ENCODE measurements around the gene GLRX3.
A peak's percentile ranks its signal among the peaks of the same experiment; 100 is the strongest.

GLRX3 gene

GRCh38 chr10:130169136-130169859 is 33.1 kb downstream of the GLRX3 start:
- Histone ChIP-seq H3K27ac (ENCODE audit: low read depth, low read length) (peak overlapping the region; percentile 26), H3K9ac (ENCODE audit: low read depth, low read length) (no peak overlapping the region), H3K9me3 (ENCODE audit: control insufficient read depth, insufficient read depth, low read length) (no peaks in the 10 kb centered on the region), H3K36me3 (ENCODE audit: control insufficient read depth, insufficient read depth, low read length) (peaks cover 88% of the 10 kb centered on the region), H3K27me3 (ENCODE audit: control insufficient read depth, insufficient read depth, low read length) (no peaks in the 10 kb centered on the region), H3K4me3 (ENCODE audit: low read depth, low read length) (no peak overlapping the region), H3K4me1 (ENCODE audit: control insufficient read depth, insufficient read depth, low read length) (peaks cover 10% of the 10 kb centered on the region)

- H3K27me3 ChIP-seq (ENCODE audit: control insufficient read depth, insufficient read depth, low read length): no peaks in the 10 kb centered on the region
- peaks cover 86% of the 10 kb centered on the region for H3K36me3 ChIP-seq (ENCODE audit: control insufficient read depth, insufficient read depth, low read length)
- H3K27ac ChIP-seq (ENCODE audit: low read depth, low read length): no peak overlapping the region
- no peaks in the 10 kb centered on the region for H3K9me3 ChIP-seq (ENCODE audit: control insufficient read depth, insufficient read depth, low read length)
- peaks cover 10% of the 10 kb centered on the region for H3K4me1 ChIP-seq (ENCODE audit: control insufficient read depth, insufficient read depth, low read length)
- no peak overlapping the region for H3K4me3 ChIP-seq (ENCODE audit: low read depth, low read length)
- H3K9ac ChIP-seq (ENCODE audit: low read depth, low read length): no peak overlapping the region
Observed at GRCh38 chr10:130171196-130171595, 35.0 kb downstream of the GLRX3 start.

GRCh38 chr10:130174328-130174727 is 38.1 kb downstream of the GLRX3 start:
- Histone ChIP-seq H3K36me3 (ENCODE audit: control insufficient read depth, insufficient read depth, low read length) (peaks cover 70% of the 10 kb centered on the region), H3K4me3 (ENCODE audit: low read depth, low read length) (no peak overlapping the region), H3K9me3 (ENCODE audit: control insufficient read depth, insufficient read depth, low read length) (no peaks in the 10 kb centered on the region), H3K27me3 (ENCODE audit: control insufficient read depth, insufficient read depth, low read length) (no peaks in the 10 kb centered on the region), H3K27ac (ENCODE audit: low read depth, low read length) (no peak overlapping the region), H3K9ac (ENCODE audit: low read depth, low read length) (no peak overlapping the region), H3K4me1 (ENCODE audit: control insufficient read depth, insufficient read depth, low read length) (peaks cover 5% of the 10 kb centered on the region)

GRCh38 chr10:130175074-130175473 is 38.9 kb downstream of the GLRX3 start:
- H3K27me3 ChIP-seq (ENCODE audit: control insufficient read depth, insufficient read depth, low read length): no peaks in the 10 kb centered on the region
- no peak overlapping the region for H3K4me3 ChIP-seq (ENCODE audit: low read depth, low read length)
- H3K36me3 ChIP-seq (ENCODE audit: control insufficient read depth, insufficient read depth, low read length): peaks cover 67% of the 10 kb centered on the region
- no peaks in the 10 kb centered on the region for H3K4me1 ChIP-seq (ENCODE audit: control insufficient read depth, insufficient read depth, low read length)
- no peak overlapping the region for H3K9ac ChIP-seq (ENCODE audit: low read depth, low read length)
- H3K9me3 ChIP-seq (ENCODE audit: control insufficient read depth, insufficient read depth, low read length): no peaks in the 10 kb centered on the region
- H3K27ac ChIP-seq (ENCODE audit: low read depth, low read length): no peak overlapping the region

- no peaks in the 10 kb centered on the region for H3K4me1 ChIP-seq (ENCODE audit: control insufficient read depth, insufficient read depth, low read length)
- H3K4me3 ChIP-seq (ENCODE audit: low read depth, low read length): no peak overlapping the region
- peaks cover 72% of the 10 kb centered on the region for H3K36me3 ChIP-seq (ENCODE audit: control insufficient read depth, insufficient read depth, low read length)
- H3K9me3 ChIP-seq (ENCODE audit: control insufficient read depth, insufficient read depth, low read length): no peaks in the 10 kb centered on the region
- H3K27ac ChIP-seq (ENCODE audit: low read depth, low read length): no peak overlapping the region
- H3K27me3 ChIP-seq (ENCODE audit: control insufficient read depth, insufficient read depth, low read length): no peaks in the 10 kb centered on the region
- no peak overlapping the region for H3K9ac ChIP-seq (ENCODE audit: low read depth, low read length)
Observed at GRCh38 chr10:130177250-130177649, 41.1 kb downstream of the GLRX3 start.

GRCh38 chr10:130179640-130180039 is 43.4 kb downstream of the GLRX3 start:
- Histone ChIP-seq H3K27me3 (ENCODE audit: control insufficient read depth, insufficient read depth, low read length) (no peaks in the 10 kb centered on the region), H3K9me3 (ENCODE audit: control insufficient read depth, insufficient read depth, low read length) (no peaks in the 10 kb centered on the region), H3K4me3 (ENCODE audit: low read depth, low read length) (no peak overlapping the region), H3K4me1 (ENCODE audit: control insufficient read depth, insufficient read depth, low read length) (no peaks in the 10 kb centered on the region), H3K27ac (ENCODE audit: low read depth, low read length) (no peak overlapping the region), H3K36me3 (ENCODE audit: control insufficient read depth, insufficient read depth, low read length) (peaks cover 73% of the 10 kb centered on the region), H3K9ac (ENCODE audit: low read depth, low read length) (no peak overlapping the region)

GRCh38 chr10:130180416-130180815 is 44.2 kb downstream of the GLRX3 start:
- H3K4me1 ChIP-seq (ENCODE audit: control insufficient read depth, insufficient read depth, low read length): no peaks in the 10 kb centered on the region
- peaks cover 72% of the 10 kb centered on the region for H3K36me3 ChIP-seq (ENCODE audit: control insufficient read depth, insufficient read depth, low read length)
- H3K9me3 ChIP-seq (ENCODE audit: control insufficient read depth, insufficient read depth, low read length): no peaks in the 10 kb centered on the region

GRCh38 chr10:130181858-130182257 is 45.7 kb downstream of the GLRX3 start:
- no peak overlapping the region for H3K27ac ChIP-seq (ENCODE audit: low read depth, low read length)
- H3K9me3 ChIP-seq (ENCODE audit: control insufficient read depth, insufficient read depth, low read length): no peaks in the 10 kb centered on the region
- peaks cover 70% of the 10 kb centered on the region for H3K36me3 ChIP-seq (ENCODE audit: control insufficient read depth, insufficient read depth, low read length)
- H3K9ac ChIP-seq (ENCODE audit: low read depth, low read length): no peak overlapping the region
- no peaks in the 10 kb centered on the region for H3K27me3 ChIP-seq (ENCODE audit: control insufficient read depth, insufficient read depth, low read length)
- H3K4me1 ChIP-seq (ENCODE audit: control insufficient read depth, insufficient read depth, low read length): no peaks in the 10 kb centered on the region
- H3K4me3 ChIP-seq (ENCODE audit: low read depth, low read length): no peak overlapping the region

More at GRCh38 chr10:130180416-130180815, 44.2 kb downstream of the GLRX3 start:
- Histone ChIP-seq H3K4me3 (ENCODE audit: low read depth, low read length) (no peak overlapping the region), H3K27ac (ENCODE audit: low read depth, low read length) (no peak overlapping the region), H3K9ac (ENCODE audit: low read depth, low read length) (no peak overlapping the region), H3K27me3 (ENCODE audit: control insufficient read depth, insufficient read depth, low read length) (no peaks in the 10 kb centered on the region)

- no peak overlapping the region for H3K4me3 ChIP-seq (ENCODE audit: low read depth, low read length)
- no peaks in the 10 kb centered on the region for H3K27me3 ChIP-seq (ENCODE audit: control insufficient read depth, insufficient read depth, low read length)
- H3K9me3 ChIP-seq (ENCODE audit: control insufficient read depth, insufficient read depth, low read length): no peaks in the 10 kb centered on the region
- no peak overlapping the region for H3K9ac ChIP-seq (ENCODE audit: low read depth, low read length)
- H3K36me3 ChIP-seq (ENCODE audit: control insufficient read depth, insufficient read depth, low read length): peaks cover 50% of the 10 kb centered on the region
- no peak overlapping the region for H3K27ac ChIP-seq (ENCODE audit: low read depth, low read length)
- H3K4me1 ChIP-seq (ENCODE audit: control insufficient read depth, insufficient read depth, low read length): no peaks in the 10 kb centered on the region
Observed at GRCh38 chr10:130185591-130185990, 49.4 kb downstream of the GLRX3 start.

- H3K4me3 ChIP-seq (ENCODE audit: low read depth, low read length): no peak overlapping the region
- H3K27ac ChIP-seq (ENCODE audit: low read depth, low read length): no peak overlapping the region
- peaks cover 22% of the 10 kb centered on the region for H3K36me3 ChIP-seq (ENCODE audit: control insufficient read depth, insufficient read depth, low read length)
- H3K27me3 ChIP-seq (ENCODE audit: control insufficient read depth, insufficient read depth, low read length): no peaks in the 10 kb centered on the region
- no peaks in the 10 kb centered on the region for H3K9me3 ChIP-seq (ENCODE audit: control insufficient read depth, insufficient read depth, low read length)
- no peak overlapping the region for H3K9ac ChIP-seq (ENCODE audit: low read depth, low read length)
- H3K4me1 ChIP-seq (ENCODE audit: control insufficient read depth, insufficient read depth, low read length): no peaks in the 10 kb centered on the region
Observed at GRCh38 chr10:130188195-130189175, 52.3 kb downstream of the GLRX3 start.

GRCh38 chr10:130189608-130190054 is 53.4 kb downstream of the GLRX3 start:
- Histone ChIP-seq H3K9me3 (ENCODE audit: control insufficient read depth, insufficient read depth, low read length) (no peaks in the 10 kb centered on the region), H3K4me3 (ENCODE audit: low read depth, low read length) (no peak overlapping the region), H3K4me1 (ENCODE audit: control insufficient read depth, insufficient read depth, low read length) (no peaks in the 10 kb centered on the region), H3K27ac (ENCODE audit: low read depth, low read length) (no peak overlapping the region), H3K9ac (ENCODE audit: low read depth, low read length) (no peak overlapping the region), H3K36me3 (ENCODE audit: control insufficient read depth, insufficient read depth, low read length) (peaks cover 11% of the 10 kb centered on the region), H3K27me3 (ENCODE audit: control insufficient read depth, insufficient read depth, low read length) (no peaks in the 10 kb centered on the region)
